HG02981 (cell line): ENCODE results near the gene ZGLP1.

Experiments
- ATAC-seq: cut with Tn5 transposase; IDR thresholded peaks from one replicate; pipeline ENCODE4 v1.9.1; 2021; ENCODE audit warnings: mild to moderate bottlenecking, moderate library complexity; ENCODE audit not compliant: unreplicated experiment

Gene ZGLP1

DNA sequence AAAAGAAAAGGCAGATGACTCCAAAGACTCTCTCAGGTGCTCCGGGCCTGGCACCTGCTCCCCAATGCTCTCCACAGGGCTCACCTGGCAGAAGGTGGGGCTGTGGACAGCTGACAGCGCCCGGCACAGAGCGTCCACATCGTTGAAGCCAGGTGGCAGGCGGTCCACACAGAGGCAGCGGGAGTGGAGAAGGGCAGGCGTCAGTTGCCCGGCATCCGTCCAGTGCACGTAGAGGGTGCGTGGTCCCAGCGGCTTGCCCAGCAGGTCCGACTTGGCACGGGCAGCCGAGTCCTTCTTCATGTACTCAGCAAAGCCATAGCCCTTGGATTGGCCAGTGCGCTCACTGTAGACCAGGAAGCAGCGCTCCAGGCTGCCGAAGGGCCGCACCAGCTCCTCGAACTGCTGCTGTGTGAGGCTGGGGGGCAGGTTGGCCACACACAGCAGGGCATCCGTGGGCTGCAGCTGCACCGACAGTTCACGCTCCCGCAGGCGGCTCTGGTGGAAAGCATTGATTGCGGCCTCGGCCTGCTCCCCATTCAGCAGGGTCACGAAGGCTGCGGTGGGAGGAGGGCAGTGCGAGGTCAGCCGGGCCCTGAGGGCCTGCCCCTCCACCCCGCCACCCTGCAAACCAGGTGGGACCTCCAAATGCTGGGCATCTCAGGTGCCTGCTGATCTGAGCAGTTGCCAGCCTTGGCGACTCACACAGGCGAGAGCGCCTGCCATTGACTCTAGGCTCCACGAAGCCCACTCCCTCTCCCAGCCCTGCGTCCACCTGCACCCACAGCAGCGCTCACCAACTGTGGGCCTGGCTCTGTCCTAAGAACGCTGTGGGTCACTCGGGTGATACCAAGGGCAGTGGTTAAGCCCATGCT is 19.2 kb upstream of the ZGLP1 start:
- ATAC-seq = no peak

- ATAC-seq = no peak
Observed at GRCh38 chr19:10327793-10328192, 18.2 kb upstream of the ZGLP1 start.

DNA sequence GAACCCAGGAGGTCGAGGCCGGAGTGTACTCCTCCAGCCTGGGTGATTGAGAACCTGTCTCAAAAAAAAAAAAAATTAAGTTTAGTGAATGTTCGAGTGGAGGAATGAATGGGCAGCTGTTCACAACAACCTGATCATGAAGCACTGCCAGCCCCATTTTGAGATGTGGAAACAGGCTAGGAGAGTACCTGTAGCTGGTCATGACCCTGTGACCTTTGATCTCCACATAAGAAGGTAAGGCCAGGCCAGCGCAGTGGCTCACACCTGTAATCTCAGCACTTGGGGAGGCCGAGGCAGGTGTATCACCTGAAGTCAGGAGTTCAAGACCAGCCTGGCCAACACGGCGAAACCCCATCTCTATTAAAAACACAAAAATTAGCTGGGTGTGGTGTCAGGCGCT is 16.1 kb upstream of the ZGLP1 start:
- ATAC-seq = no peak

GRCh38 chr19:10321874-10322835 is 12.5 kb upstream of the ZGLP1 start:
- no peak for ATAC-seq

GRCh38 chr19:10321417-10321797 is 11.8 kb upstream of the ZGLP1 start:
- ATAC-seq = no peak

- no peak for ATAC-seq
Observed at GRCh38 chr19:10320602-10321416, 11.2 kb upstream of the ZGLP1 start.

GRCh38 chr19:10318807-10319682 is 9.4 kb upstream of the ZGLP1 start:
- no peak for ATAC-seq

GRCh38 chr19:10317857-10318462 is 8.3 kb upstream of the ZGLP1 start:
- no peak for ATAC-seq

DNA sequence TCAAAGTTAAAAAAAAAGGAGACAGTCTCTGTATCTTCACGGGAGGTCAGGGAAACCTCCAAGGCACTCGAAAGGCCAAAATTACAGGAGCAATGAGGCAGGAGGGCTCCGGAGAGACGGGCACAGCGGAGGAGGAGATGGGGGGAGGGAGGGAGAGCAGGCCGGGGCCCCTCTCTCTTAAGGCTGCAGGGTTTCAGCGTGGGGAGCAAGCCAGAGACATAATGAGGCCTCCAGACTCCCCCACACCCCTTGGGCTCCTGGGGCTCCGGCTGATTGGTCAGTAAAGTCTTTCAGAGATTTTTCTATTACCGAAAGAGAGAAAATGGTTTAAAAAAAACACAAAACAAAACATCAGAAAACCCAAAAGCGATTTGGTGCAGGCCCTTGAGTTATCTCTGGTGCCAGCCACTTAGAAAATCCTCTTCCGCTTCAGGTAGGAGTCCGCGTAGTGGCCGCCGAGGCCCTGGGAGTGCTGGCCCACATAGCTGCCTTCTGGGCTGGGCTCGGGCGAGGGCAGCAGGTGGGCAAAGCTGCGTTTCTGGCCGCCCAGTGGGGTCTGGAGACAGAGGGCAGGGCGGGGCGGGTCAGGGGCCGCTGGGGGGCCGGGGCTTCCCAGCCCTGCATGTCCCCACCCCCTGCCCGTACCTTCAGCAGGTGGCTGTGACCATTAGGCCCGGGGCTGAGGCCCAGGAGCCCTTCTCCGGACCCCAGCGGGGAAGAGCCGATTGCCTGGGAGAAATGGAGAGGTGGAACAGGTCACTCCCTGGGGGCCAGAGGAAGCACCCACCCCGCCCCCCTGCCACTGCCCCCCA is 7.6 kb upstream of the ZGLP1 start:
- no peak for ATAC-seq

GRCh38 chr19:10316229-10317044 is 6.8 kb upstream of the ZGLP1 start:
- ATAC-seq = no peak

- peak; percentile 82 for ATAC-seq
Observed at GRCh38 chr19:10315335-10316214, 6.0 kb upstream of the ZGLP1 start, which contains the start of gene FDX2. Gene FDX2 (minus strand): TSS chr19:10316015. CDS start chr19:10315996, 19 bp downstream.

DNA sequence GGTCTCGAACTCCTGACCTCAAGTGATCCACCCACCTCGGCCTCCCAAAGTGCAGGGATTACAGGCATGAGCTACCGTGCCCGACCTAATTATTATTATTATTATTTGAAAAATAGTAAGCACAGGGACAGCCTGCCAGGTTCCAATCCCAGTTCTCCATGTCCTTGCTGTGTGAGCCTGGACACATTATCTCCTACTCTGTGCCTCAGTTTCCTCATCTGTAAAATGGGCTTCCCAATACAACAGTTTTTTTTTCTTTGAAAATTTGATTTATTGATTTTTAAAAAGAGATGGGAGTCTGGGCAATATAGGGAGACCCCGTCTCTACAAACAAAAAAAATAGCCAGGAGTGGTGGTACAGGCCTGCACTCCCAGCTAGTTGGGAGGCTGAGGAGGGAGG is 3.3 kb downstream of the ZGLP1 start:
- ATAC-seq = no peak

DNA sequence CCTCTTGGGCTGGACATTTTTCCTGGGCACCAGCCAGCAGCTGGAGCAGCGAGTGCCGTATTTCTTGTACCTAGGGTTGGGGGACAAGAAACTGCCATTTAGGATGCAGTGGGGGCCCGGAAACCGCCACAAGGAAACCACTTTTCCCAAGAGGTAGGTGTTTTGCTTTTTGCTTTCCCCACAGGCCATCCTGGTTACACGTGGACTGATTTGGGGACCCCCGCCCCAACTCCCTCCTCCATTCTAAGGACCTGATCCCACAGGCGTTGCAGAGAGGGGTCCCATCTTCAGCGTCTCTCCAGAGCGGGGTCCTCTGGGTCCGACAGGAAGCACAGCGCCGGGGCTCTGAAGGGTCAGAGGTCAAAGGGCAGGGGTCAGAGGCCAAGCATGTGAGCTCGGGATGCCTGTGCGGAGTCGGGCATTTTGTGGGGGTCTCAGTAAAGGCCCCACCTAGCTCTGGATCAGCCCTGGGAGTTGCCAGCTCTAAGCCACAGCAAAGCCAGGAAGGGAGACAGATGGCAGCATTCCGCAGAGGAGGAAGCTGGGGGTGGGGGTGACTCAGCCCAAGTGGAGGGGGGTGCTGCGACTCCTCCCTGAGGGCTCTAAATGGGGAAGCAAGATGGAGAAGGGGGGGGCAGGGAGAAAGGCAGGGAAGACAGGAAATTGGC is 4.3 kb downstream of the ZGLP1 start:
- ATAC-seq = no peak

GRCh38 chr19:10299545-10300458 is 9.8 kb downstream of the ZGLP1 start:
- no peak for ATAC-seq
